Activated CD4-positive, alpha-beta T cell treated with anti-CD3 and anti-CD28 coated beads for 24 hours (primary cell): ENCODE results near the gene CHCHD10.

ENCODE experiments used
- DNase-seq, 2 donors: peaks; one replicate each; pipeline ENCODE4 v3.0.0-alpha.2; 2020; ENCODE audit warnings: low read depth in 2 of 2

The CHCHD10 gene

GRCh38 chr22:23767673-23768548, at the start of gene CHCHD10:
Gene CHCHD10, minus strand, starts transcription at chr22:23767972. Its CDS starts 98 bp downstream, at chr22:23767874.
- peak; percentile 65 to 73 for DNase-seq

DNA sequence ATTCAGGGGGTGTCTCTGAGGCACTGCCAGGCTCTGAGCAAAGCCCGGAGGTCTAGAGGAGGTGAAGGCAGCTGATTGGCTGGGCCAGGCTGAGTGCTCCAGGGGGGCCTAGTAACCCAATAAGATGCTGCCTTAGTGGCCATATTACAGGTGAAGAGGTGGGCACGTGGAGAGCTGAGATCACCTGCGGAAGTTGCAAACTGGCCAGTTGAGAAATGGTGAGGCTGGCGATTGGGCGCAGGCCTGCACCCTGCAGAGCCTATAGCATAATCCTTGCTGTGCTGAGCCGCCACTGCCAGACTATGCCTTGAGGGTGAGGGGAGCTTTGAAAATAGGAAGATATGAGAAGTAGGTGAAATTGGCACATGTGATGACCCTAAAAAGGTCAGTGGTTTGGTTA, 49.4 kb upstream of the CHCHD10 start:
- DNase-seq, result no peak

GRCh38 chr22:23816156-23816976, 48.6 kb upstream of the CHCHD10 start:
- no peak for DNase-seq

DNA sequence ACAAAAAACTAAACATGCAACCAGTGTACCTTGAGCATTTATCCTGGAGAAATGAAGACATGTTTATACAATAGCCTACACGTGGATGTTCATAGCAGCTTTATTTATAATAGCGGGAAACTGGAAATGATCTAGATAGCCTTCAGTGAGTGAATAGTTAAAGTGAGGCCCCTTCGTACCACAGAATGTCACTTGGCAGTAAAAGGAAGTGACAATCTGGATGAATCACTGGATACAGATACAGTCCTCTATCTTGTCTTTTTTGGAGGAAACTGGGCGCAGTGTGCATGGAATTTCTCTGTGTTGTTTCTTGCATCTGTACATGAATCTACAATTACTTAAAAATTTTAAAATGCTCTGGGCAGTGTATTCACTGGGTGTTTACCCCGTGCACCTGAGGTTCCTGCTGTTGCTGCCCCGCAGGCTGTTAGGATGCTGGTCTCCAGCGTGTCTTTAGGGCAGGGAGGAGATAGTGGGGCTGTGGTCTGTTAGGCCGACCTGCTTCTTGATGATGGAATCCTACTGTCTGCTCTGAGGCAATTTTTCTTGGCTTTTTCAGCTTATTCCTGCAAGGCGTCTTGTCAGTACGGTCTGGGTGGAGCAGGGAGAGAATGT, 47.9 kb upstream of the CHCHD10 start:
- DNase-seq, result no peak

- no peak for DNase-seq
Observed at GRCh38 chr22:23812378-23812777, 44.6 kb upstream of the CHCHD10 start.

- no peak for DNase-seq
Observed at GRCh38 chr22:23806837-23807236, 39.1 kb upstream of the CHCHD10 start.

- no peak for DNase-seq
Observed at GRCh38 chr22:23804781-23805291, 37.1 kb upstream of the CHCHD10 start.

- DNase-seq, result no peak
Observed at GRCh38 chr22:23803001-23803819, 35.4 kb upstream of the CHCHD10 start.

DNA sequence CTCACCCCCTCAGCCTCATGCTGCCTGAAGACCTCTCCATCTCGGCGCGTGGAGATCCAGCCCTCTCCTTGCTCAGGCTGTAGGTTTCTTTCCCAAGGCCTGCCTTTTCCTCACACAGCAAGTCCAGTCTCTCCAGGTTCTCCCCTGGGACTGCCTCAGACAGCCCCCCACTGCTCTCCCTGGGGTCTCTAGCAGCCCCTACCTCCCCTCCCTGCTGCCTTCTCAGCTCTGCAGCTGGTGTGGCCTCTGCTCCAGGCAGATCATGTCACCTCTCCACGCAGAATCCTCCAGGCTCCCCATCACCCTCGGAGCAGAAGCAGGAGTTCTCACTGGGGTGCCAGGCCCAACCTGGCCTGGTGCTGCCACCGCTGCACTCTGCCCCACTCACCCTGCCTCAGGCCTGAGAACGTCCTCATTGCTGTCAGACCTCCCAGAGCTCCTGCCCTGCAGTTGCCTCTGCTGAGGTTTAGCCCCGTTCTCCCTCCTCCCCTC, 34.2 kb upstream of the CHCHD10 start:
- DNase-seq, result no peak

DNA sequence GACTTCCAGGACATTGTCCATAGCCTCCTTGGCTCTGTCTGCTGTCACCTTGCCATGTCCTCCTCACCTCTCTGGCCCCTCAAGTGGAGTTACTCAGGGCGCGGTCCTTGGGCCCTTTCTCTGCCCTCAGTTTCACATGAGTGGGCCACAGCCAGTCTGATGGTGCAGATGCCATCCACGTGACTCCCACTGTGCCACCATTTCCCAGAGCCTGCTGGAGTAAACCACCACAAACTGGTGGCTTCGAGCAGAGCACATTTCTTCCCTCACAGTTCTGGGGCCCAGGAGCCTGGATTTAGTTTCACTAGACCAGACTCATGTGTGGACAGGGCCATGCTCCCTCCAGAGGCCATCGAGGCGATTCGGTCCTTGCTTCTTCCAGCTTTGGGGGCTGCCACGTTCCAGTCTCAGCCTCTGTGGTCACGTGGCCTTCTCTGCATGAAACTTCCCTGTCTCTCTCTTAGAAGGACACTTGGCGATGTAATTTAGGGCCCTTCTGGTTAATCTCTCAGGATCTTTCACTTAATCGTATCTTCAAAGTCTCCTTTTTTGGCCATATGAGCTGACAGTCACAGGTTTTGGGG, 33.6 kb upstream of the CHCHD10 start:
- no peak for DNase-seq

- no peak for DNase-seq
Observed at GRCh38 chr22:23800297-23801237, 32.8 kb upstream of the CHCHD10 start.

- DNase-seq, result no peak
Observed at GRCh38 chr22:23796461-23796860, 28.7 kb upstream of the CHCHD10 start.

- DNase-seq, result no peak
Observed at GRCh38 chr22:23793326-23793725, 25.6 kb upstream of the CHCHD10 start.

DNA sequence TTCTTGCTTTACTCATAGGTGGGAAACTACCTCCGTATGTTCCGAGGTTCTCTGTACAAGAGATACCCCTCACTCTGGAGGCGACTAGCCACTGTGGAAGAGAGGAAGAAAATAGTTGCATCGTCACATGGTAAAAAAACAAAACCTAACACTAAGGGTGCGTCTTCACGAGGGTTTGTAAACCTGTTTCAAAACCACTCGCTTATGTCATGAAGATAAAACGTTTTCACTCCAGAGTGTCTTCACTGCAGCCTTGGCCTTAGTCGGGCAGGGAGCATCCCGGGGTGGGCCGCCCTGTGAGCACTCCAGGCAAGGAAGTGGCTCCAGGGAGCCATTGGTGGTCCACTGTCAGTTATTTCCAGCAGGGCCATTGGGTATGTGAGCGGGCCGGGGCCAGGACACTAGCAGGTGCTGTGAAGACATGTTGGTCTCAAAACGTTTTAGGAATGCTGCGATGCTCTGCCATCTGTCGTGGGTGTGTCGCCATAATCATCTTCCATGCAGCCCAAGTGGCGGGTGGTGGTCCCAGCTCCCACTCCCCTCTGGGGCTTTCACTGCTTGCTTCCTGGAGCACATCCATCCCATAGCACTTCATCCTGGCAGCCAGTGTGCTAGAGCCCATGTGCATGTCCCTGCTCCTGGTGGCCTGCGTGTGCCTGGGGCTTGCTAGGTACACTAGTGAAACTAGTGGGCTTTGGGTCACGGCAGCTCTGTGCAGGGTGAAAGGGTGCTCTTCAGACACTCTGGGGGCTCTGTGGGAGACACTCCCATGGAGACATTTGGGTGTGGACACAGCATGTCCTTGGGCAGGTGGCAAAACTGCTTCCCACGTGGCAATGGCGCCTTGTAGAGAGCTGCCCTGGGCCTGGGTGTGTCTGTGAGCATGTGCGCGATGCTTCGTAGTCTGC, 24.2 kb upstream of the CHCHD10 start:
- no peak for DNase-seq

GRCh38 chr22:23790819-23791737, 23.3 kb upstream of the CHCHD10 start:
- DNase-seq, result no peak

DNA sequence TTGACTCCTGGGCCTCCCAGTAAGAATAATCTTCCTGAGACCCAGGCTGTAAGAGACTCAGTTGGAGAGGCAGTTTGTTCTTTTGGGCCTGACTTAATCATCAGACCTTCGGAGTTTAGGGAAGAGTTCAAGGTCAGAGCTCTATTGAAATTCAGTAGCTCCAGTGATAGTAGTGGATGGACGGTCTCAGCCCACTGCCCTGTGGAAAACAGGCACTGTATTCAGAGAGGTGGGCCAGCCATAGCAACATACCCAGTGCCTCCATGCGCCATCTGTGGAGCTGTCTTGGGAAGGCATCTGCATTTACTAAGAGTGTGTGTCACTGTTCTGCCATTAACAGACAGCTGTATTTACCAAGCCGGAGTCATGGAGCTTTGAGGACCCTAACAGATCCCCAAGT, 21.9 kb upstream of the CHCHD10 start:
- no peak for DNase-seq

GRCh38 chr22:23789121-23789520, 21.3 kb upstream of the CHCHD10 start:
- DNase-seq, result no peak
